Measurements from ENCODE around the gene PPP1R1A. TPM values are rescaled to one million over a fixed set of nuclear protein-coding genes. Genes with fewer than 3 reads are reported as not detected.

Gene PPP1R1A
- total and polyA plus RNA-seq, 2 experiments from 2014 or later, result 7.6 to 26.9 TPM

DNA sequence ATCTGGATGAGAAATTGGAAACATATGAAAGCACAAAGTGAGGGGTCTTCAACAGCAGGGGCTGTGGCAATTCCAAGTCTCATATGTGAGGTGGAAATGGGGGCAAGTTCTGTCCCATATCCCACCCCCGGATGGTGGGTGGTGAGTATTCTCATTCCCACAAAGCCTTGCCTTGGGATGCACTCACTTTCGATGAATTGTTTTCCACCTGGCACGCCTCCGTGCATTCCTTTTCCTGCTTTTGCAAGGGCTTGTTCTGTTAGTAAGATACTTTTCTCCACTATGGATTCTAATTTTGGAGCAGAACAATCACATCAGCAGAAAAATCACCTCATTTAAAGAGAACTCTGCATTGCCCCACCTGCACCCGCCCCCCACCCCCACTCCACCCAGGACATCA lies 43.1 kb upstream of the PPP1R1A start:
- DNase-seq (ENCODE audit: low spot score), result no peak
- Mint-ChIP-seq H3K27me3 (ENCODE audit: insufficient read depth, low read depth, poor library complexity) (peaks cover 11% of the 10 kb centered on the region), H3K4me1 (peaks cover 2% of the 10 kb centered on the region; the same call in 1 of the 3 replicates), H3K9me3 (peaks cover 24% of the 10 kb centered on the region), H3K4me3 (no peak overlapping the region), H3K36me3 (ENCODE audit: low read depth) (peaks cover 15% of the 10 kb centered on the region), H3K27ac (no peak overlapping the region)
- Histone ChIP-seq H4K20me1 (replicated peaks; ENCODE audit: insufficient read depth) (no peaks in the 10 kb centered on the region), H3K4me2 (no peak overlapping the region), H3K27ac (ENCODE audit: low read depth) (no peak overlapping the region), H3K79me2 (replicated peaks; ENCODE audit: insufficient read depth) (no peaks in the 10 kb centered on the region), H3F3A (replicated peaks; ENCODE audit: low read depth) (no peaks in the 10 kb centered on the region), H3K27me3 (ENCODE audit: insufficient read depth) (no peaks in the 10 kb centered on the region), H3K9me2 (ENCODE audit: insufficient read depth) (0 out of 2 replicates have a peak, but pooled peaks cover 3% of the 10 kb centered on the region), H2AFZ (no peak overlapping the region), H3K4me3 (no peak overlapping the region), H3K36me3 (ENCODE audit: insufficient read depth) (no peaks in the 10 kb centered on the region), H3K4me1 (ENCODE audit: insufficient read depth) (no peaks in the 10 kb centered on the region)
- ATAC-seq, result no peak
- TF ChIP-seq NANOG (IDR thresholded peaks at IDR 0.05; ENCODE audit: borderline replicate concordance), result no peak
- no peak for TF ChIP-seq ZNF114 (CRISPR knock-in tag; IDR thresholded peaks at IDR 0.05)
- no peak for TF ChIP-seq ETS1 (IDR thresholded peaks at IDR 0.05)
- TF ChIP-seq POLR2AphosphoS5 (IDR thresholded peaks at IDR 0.05; ENCODE audit: low read depth), result no peak

DNA sequence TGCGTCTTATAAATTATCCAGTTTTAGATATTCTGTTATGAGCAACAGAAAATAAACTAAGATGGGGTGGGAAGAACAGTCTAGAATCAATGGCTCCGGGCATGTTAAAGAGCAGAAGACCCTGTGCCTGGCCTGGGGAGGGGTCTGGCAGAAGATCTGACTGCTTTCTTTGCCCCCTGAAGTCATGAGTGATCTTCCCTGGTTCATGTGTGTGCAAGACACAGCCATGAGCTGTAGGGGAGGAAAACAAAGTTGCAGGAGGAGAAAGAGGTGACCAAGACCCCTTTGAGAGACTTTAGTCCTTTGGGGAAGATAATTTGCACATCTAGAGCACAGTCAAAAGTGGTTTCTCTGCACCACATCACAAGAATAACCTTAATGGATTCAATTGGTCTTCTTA lies 41.5 kb upstream of the PPP1R1A start:
- Histone ChIP-seq H3F3A (replicated peaks; ENCODE audit: low read depth) (no peaks in the 10 kb centered on the region), H3K27me3 (ENCODE audit: insufficient read depth) (no peaks in the 10 kb centered on the region), H3K27ac (ENCODE audit: low read depth) (no peak overlapping the region), H3K9me2 (ENCODE audit: insufficient read depth) (0 out of 2 replicates have a peak, but pooled peaks cover 6% of the 10 kb centered on the region), H4K20me1 (replicated peaks; ENCODE audit: insufficient read depth) (no peaks in the 10 kb centered on the region), H3K4me1 (ENCODE audit: insufficient read depth) (no peaks in the 10 kb centered on the region), H3K36me3 (ENCODE audit: insufficient read depth) (no peaks in the 10 kb centered on the region), H3K79me2 (replicated peaks; ENCODE audit: insufficient read depth) (no peaks in the 10 kb centered on the region), H3K4me3 (no peak overlapping the region), H3K4me2 (no peak overlapping the region), H2AFZ (no peak overlapping the region)
- no peak overlapping the region for H3K27ac Mint-ChIP-seq
- H3K4me3 Mint-ChIP-seq, result no peak overlapping the region
- ATAC-seq (no peak), DNase-seq (ENCODE audit: low spot score) (no peak)
- peaks cover 27% of the 10 kb centered on the region for H3K9me3 Mint-ChIP-seq
- H3K27me3 Mint-ChIP-seq (ENCODE audit: insufficient read depth, low read depth, poor library complexity), result peaks cover 8% of the 10 kb centered on the region
- peaks cover 17% of the 10 kb centered on the region for H3K36me3 Mint-ChIP-seq (ENCODE audit: low read depth)
- peaks cover 2% of the 10 kb centered on the region; the same call in 1 of the 3 replicates for H3K4me1 Mint-ChIP-seq
- TF ChIP-seq ZNF331 (CRISPR knock-in tag; IDR thresholded peaks at IDR 0.05; ENCODE audit: low read depth), result no peak
- no peak for TF ChIP-seq STAT1 (IDR thresholded peaks at IDR 0.05; ENCODE audit: unreplicated experiment)

GRCh38 chr12:54628186-54628846 lies 39.9 kb upstream of the PPP1R1A start:
- peaks cover 2% of the 10 kb centered on the region; the same call in 2 of the 3 replicates for H3K4me1 Mint-ChIP-seq
- H4K20me1 ChIP-seq (replicated peaks; ENCODE audit: insufficient read depth), result no peaks in the 10 kb centered on the region
- H3K4me3 ChIP-seq, result no peak overlapping the region
- ATAC-seq (no peak), DNase-seq (ENCODE audit: low spot score) (no peak)
- H3K27me3 ChIP-seq (ENCODE audit: insufficient read depth), result no peaks in the 10 kb centered on the region
- H3K36me3 Mint-ChIP-seq (ENCODE audit: low read depth), result peaks cover 17% of the 10 kb centered on the region
- H3K9me2 ChIP-seq (ENCODE audit: insufficient read depth), result 0 out of 2 replicates have a peak, but pooled peaks cover 6% of the 10 kb centered on the region
- no peaks in the 10 kb centered on the region for H3F3A ChIP-seq (replicated peaks; ENCODE audit: low read depth)
- H3K27ac ChIP-seq (ENCODE audit: low read depth), result no peak overlapping the region
- H3K4me1 ChIP-seq (ENCODE audit: insufficient read depth), result no peaks in the 10 kb centered on the region
- H3K9me3 Mint-ChIP-seq, result peaks cover 27% of the 10 kb centered on the region
- H3K79me2 ChIP-seq (replicated peaks; ENCODE audit: insufficient read depth), result no peaks in the 10 kb centered on the region
- H3K4me2 ChIP-seq, result no peak overlapping the region
- H3K27me3 Mint-ChIP-seq (ENCODE audit: insufficient read depth, low read depth, poor library complexity), result peaks cover 5% of the 10 kb centered on the region
- no peak overlapping the region for H2AFZ ChIP-seq
- no peak overlapping the region for H3K27ac Mint-ChIP-seq
- no peak overlapping the region for H3K4me3 Mint-ChIP-seq
- no peaks in the 10 kb centered on the region for H3K36me3 ChIP-seq (ENCODE audit: insufficient read depth)
- TF ChIP-seq EZH2 (IDR thresholded peaks at IDR 0.05; ENCODE audit: low read depth, unreplicated experiment) (no peak), ZNF114 (CRISPR knock-in tag; IDR thresholded peaks at IDR 0.05) (no peak), POLR2AphosphoS5 (IDR thresholded peaks at IDR 0.05; ENCODE audit: low read depth) (no peak), ZNF331 (CRISPR knock-in tag; IDR thresholded peaks at IDR 0.05; ENCODE audit: low read depth) (no peak), NANOG (IDR thresholded peaks at IDR 0.05; ENCODE audit: borderline replicate concordance) (no peak)
- TF ChIP-seq, protein P1, sequence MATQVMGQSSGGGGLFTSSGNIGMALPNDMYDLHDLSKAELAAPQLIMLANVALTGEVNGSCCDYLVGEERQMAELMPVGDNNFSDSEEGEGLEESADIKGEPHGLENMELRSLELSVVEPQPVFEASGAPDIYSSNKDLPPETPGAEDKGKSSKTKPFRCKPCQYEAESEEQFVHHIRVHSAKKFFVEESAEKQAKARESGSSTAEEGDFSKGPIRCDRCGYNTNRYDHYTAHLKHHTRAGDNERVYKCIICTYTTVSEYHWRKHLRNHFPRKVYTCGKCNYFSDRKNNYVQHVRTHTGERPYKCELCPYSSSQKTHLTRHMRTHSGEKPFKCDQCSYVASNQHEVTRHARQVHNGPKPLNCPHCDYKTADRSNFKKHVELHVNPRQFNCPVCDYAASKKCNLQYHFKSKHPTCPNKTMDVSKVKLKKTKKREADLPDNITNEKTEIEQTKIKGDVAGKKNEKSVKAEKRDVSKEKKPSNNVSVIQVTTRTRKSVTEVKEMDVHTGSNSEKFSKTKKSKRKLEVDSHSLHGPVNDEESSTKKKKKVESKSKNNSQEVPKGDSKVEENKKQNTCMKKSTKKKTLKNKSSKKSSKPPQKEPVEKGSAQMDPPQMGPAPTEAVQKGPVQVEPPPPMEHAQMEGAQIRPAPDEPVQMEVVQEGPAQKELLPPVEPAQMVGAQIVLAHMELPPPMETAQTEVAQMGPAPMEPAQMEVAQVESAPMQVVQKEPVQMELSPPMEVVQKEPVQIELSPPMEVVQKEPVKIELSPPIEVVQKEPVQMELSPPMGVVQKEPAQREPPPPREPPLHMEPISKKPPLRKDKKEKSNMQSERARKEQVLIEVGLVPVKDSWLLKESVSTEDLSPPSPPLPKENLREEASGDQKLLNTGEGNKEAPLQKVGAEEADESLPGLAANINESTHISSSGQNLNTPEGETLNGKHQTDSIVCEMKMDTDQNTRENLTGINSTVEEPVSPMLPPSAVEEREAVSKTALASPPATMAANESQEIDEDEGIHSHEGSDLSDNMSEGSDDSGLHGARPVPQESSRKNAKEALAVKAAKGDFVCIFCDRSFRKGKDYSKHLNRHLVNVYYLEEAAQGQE (IDR thresholded peaks at IDR 0.05; ENCODE audit: unreplicated experiment), result no peak
- TF ChIP-seq, protein P2, sequence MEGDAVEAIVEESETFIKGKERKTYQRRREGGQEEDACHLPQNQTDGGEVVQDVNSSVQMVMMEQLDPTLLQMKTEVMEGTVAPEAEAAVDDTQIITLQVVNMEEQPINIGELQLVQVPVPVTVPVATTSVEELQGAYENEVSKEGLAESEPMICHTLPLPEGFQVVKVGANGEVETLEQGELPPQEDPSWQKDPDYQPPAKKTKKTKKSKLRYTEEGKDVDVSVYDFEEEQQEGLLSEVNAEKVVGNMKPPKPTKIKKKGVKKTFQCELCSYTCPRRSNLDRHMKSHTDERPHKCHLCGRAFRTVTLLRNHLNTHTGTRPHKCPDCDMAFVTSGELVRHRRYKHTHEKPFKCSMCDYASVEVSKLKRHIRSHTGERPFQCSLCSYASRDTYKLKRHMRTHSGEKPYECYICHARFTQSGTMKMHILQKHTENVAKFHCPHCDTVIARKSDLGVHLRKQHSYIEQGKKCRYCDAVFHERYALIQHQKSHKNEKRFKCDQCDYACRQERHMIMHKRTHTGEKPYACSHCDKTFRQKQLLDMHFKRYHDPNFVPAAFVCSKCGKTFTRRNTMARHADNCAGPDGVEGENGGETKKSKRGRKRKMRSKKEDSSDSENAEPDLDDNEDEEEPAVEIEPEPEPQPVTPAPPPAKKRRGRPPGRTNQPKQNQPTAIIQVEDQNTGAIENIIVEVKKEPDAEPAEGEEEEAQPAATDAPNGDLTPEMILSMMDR (conservative IDR thresholded peaks at IDR 0.05; ENCODE audit: low read depth in 2 of 2), result no peak
